Measurements from ENCODE around the gene RAB38. TPM values are rescaled to one million over a fixed set of nuclear protein-coding genes. Genes with fewer than 3 reads are reported as not detected.

The RAB38 gene
- total RNA-seq, 1 experiment from 2014 or later: 12.7 TPM

DNA sequence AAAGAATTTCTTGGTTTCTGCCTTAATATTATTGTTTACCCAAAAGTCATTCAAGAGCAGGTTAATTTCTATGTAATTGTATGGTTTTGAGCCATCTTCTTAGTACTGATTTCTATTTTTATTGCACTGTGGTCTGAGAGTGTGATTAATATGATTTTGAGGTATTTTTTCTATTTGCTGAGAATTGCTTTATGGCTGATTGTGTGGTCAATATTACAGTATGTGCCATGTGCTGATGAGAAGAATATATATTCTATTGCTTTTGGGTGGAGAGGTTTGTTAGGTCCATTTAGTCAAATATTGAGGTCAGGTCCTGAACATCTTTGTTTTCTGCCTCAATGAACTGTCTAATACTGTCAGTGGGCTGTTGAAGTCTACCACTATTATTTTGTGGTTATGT, 20.7 kb upstream of the RAB38 start:
- Histone ChIP-seq H3K9me2 (ENCODE audit: insufficient read depth) (no peaks in the 10 kb centered on the region; the same call in 1 of the 2 replicates), H3K4me1 (replicated peaks; ENCODE audit: insufficient read depth) (no peaks in the 10 kb centered on the region), H4K20me1 (ENCODE audit: insufficient read depth) (no peaks in the 10 kb centered on the region), H3F3A (ENCODE audit: insufficient read depth, low read depth) (no peaks in the 10 kb centered on the region), H3K4me3 (no peak overlapping the region), H3K79me2 (ENCODE audit: low read depth) (no peaks in the 10 kb centered on the region), H3K9me3 (ENCODE audit: insufficient read depth, low read depth) (no peaks in the 10 kb centered on the region), H3K4me2 (no peak overlapping the region), H3K27ac (no peak overlapping the region), H3K27me3 (ENCODE audit: insufficient read depth, low read depth) (no peaks in the 10 kb centered on the region), H2AFZ (no peak overlapping the region), H3K36me3 (ENCODE audit: low read depth) (no peaks in the 10 kb centered on the region)
- POLR2A ChIA-PET (ENCODE audit: unreplicated experiment): no interaction called here
- intact Hi-C loops (cut with micrococcal nuclease; ENCODE audit: unreplicated experiment): no loop called here
- no TSS peak for BruUV-seq (replicated peaks)
- DNase-seq: no peak
- CTCF ChIA-PET: no interaction called here
- TF ChIP-seq EZH2 (IDR thresholded peaks at IDR 0.05; ENCODE audit: low read depth): no peak
- TF ChIP-seq, protein P1, sequence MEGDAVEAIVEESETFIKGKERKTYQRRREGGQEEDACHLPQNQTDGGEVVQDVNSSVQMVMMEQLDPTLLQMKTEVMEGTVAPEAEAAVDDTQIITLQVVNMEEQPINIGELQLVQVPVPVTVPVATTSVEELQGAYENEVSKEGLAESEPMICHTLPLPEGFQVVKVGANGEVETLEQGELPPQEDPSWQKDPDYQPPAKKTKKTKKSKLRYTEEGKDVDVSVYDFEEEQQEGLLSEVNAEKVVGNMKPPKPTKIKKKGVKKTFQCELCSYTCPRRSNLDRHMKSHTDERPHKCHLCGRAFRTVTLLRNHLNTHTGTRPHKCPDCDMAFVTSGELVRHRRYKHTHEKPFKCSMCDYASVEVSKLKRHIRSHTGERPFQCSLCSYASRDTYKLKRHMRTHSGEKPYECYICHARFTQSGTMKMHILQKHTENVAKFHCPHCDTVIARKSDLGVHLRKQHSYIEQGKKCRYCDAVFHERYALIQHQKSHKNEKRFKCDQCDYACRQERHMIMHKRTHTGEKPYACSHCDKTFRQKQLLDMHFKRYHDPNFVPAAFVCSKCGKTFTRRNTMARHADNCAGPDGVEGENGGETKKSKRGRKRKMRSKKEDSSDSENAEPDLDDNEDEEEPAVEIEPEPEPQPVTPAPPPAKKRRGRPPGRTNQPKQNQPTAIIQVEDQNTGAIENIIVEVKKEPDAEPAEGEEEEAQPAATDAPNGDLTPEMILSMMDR (conservative IDR thresholded peaks at IDR 0.05): no peak

DNA sequence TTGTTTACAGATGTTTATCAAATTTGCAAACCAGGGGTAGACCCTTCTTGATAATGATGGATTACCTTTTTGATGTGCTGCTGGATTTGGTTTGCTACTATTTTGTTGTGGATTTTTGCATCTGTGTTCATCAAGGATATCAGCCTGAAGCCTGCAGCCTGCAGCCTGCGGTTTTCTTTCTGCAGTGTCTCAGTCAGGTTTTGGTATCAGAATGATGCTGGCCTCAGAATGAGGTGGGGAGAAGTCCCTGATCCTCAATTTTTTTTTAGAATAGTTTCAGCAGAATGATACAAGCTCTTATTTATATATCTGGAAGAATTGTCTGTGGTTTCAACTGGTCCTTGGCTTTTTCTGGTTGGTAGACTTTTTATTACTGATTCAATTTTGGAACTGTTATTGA, 19.7 kb upstream of the RAB38 start:
- CTCF ChIA-PET: no interaction called here
- no peak for DNase-seq

DNA sequence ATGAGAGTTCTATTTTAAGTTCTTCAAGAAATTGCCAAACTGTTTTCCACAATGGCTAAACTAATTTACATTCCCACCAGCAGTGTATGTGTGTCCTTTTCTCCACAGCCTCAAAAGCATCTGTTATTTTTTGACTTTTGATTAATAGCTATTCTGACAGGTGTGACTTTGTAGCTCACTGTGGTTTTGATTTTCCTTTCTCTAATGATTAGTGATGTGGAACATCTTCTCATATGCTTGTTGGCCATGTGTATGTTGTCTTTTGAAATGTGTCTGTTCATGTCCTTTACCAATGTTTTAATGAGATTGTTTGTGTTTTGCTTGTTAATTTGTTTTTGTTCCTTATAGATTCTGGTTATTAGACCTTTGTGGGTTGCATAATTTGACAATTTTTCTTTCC, 18.0 kb upstream of the RAB38 start:
- H3K27ac ChIP-seq: no peak overlapping the region
- BruUV-seq (replicated peaks): no TSS peak
- H3K4me3 ChIP-seq: no peak overlapping the region
- no peaks in the 10 kb centered on the region for H4K20me1 ChIP-seq (ENCODE audit: insufficient read depth)
- CTCF ChIA-PET: no interaction called here
- TF ChIP-seq EZH2 (IDR thresholded peaks at IDR 0.05; ENCODE audit: low read depth): no peak
- TF ChIP-seq, protein P1 (conservative IDR thresholded peaks at IDR 0.05): no peak
- DNase-seq: no peak
- H3F3A ChIP-seq (ENCODE audit: insufficient read depth, low read depth): no peaks in the 10 kb centered on the region
- intact Hi-C loops (cut with micrococcal nuclease; ENCODE audit: unreplicated experiment): no loop called here
- H3K9me2 ChIP-seq (ENCODE audit: insufficient read depth): no peaks in the 10 kb centered on the region; the same call in 1 of the 2 replicates
- no peaks in the 10 kb centered on the region for H3K79me2 ChIP-seq (ENCODE audit: low read depth)
- no peaks in the 10 kb centered on the region for H3K4me1 ChIP-seq (replicated peaks; ENCODE audit: insufficient read depth)
- no peak overlapping the region for H2AFZ ChIP-seq
- POLR2A ChIA-PET (ENCODE audit: unreplicated experiment): no interaction called here
- H3K9me3 ChIP-seq (ENCODE audit: insufficient read depth, low read depth): no peaks in the 10 kb centered on the region
- no peak overlapping the region for H3K4me2 ChIP-seq
- H3K36me3 ChIP-seq (ENCODE audit: low read depth): no peaks in the 10 kb centered on the region
- no peaks in the 10 kb centered on the region for H3K27me3 ChIP-seq (ENCODE audit: insufficient read depth, low read depth)

More for the DNA sequence above, 19.7 kb upstream of the RAB38 start:
- no peaks in the 10 kb centered on the region for H3K9me3 ChIP-seq (ENCODE audit: insufficient read depth, low read depth)
- no peaks in the 10 kb centered on the region for H3K36me3 ChIP-seq (ENCODE audit: low read depth)
- no peaks in the 10 kb centered on the region for H3F3A ChIP-seq (ENCODE audit: insufficient read depth, low read depth)
- no peak overlapping the region for H3K27ac ChIP-seq
- intact Hi-C loops (cut with micrococcal nuclease; ENCODE audit: unreplicated experiment): no loop called here
- no peak overlapping the region for H3K4me3 ChIP-seq
- H3K79me2 ChIP-seq (ENCODE audit: low read depth): no peaks in the 10 kb centered on the region
- no peaks in the 10 kb centered on the region for H3K27me3 ChIP-seq (ENCODE audit: insufficient read depth, low read depth)
- no peak for TF ChIP-seq EZH2 (IDR thresholded peaks at IDR 0.05; ENCODE audit: low read depth)
- TF ChIP-seq, protein P1 (conservative IDR thresholded peaks at IDR 0.05): no peak
- no peak overlapping the region for H3K4me2 ChIP-seq
- H3K4me1 ChIP-seq (replicated peaks; ENCODE audit: insufficient read depth): no peaks in the 10 kb centered on the region
- no peak overlapping the region for H2AFZ ChIP-seq
- POLR2A ChIA-PET (ENCODE audit: unreplicated experiment): no interaction called here
- no peaks in the 10 kb centered on the region for H4K20me1 ChIP-seq (ENCODE audit: insufficient read depth)
- BruUV-seq (replicated peaks): no TSS peak
- H3K9me2 ChIP-seq (ENCODE audit: insufficient read depth): no peaks in the 10 kb centered on the region; the same call in 1 of the 2 replicates
